ENCODE measurements around the gene ATG10.
"Not testable (repeated sequence)": the region's sequence is repeated elsewhere in the genome, so short reads cannot be mapped to it uniquely, and the experiment has no call there.

Gene ATG10

GRCh38 chr5:82139837-82140236 is 168.0 kb downstream of the ATG10 start:
- DNase-seq, result not testable (repeated sequence)

DNA sequence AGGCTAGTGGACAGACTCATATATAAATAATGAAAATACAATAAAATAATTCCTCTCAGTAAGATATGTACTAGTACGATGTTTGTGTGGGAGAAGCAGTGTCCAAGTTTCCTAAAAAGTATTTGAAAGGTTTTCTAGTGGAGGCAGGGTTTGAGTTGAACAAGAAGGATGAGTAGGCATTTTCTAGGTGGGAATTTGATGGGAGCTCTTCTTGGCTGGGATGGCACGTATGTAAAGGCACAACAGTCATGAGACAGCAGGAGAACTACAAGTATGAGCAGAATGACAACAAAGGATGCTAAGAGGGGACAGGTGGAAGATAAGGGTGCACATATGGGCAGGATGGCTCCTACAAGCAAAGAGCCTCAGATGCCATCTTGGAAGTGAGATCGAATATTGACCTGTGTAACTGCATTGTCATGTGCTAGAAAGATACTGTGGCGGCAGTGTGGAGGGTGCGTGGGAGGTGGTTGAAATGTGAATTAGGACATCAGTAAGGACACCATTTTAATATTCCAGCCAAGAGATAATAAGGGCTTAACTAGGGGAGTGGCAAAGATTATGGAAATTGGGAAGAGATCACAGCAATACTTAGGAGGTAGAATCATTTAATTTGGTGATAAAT is 170.5 kb downstream of the ATG10 start:
- no peak for DNase-seq

DNA sequence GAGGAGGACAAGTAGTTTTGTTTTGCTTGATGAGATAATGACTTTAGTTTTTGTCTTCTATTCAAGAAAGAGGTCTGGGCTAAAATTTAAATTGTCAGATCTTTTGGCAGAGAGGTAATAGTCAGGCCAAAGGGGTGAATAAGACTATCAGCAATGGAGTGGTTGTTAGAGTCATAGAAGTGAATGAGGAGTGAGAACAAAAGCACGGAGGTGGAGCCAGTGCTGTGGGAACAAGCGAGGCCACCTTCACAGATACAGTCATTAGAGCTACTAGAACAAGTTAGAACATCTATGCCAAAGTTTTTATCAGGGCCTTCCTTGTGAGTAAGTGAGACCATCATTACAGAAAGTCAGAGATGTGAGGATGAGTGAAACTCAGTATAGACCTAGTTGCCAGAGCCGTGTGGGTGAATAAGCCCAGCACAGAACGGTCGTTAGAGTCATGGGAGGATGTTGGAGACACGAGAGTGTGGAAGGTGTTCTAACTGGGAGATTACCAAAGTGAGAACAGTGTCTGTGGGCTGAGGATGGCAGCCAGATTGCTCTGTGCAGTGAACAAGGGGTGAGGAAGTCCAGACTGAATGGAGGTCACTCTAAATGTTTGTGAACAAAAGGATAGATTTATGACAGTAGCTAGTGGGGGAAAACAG is 171.2 kb downstream of the ATG10 start:
- DNase-seq, result no peak

GRCh38 chr5:82147860-82148573 is 176.2 kb downstream of the ATG10 start:
- no peak for DNase-seq

DNA sequence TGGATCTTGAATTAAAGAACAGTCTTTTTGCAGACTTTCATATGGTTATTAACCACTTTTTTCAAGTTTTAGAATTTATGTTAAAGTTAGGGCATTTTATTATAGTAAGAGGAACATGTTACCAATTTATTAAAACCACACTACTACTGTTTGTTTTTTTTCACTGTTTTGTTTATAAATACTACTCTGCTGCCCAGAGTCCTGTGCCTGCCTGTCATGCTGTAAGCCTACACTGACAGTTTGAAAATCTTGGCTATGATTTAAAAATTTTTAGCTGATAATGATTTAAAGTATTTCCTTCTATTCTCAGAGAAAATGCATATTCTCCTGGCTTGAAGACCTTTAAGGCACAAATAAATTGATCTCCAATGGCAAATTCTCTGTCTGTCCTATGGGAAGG is 177.6 kb downstream of the ATG10 start:
- DNase-seq, result no peak

DNA sequence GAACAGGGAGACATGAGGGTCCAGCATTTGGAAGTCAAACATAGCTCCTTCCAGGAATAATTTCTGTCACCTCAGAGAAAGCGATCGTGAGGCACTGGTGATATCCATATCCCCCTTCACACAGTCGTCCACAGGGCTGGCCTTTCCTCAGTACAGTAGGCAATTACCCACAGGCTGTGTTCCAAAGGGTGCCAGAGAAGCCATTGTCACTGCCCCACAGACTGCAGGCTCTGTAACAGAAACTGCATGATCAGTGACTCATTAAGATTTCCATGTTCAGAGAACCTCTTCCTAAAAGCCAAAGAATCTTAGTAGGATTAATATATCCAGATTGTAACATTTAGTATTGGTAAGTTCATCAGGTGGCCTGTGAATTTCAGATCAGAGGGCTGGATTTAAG is 178.7 kb downstream of the ATG10 start:
- no peak for DNase-seq

GRCh38 chr5:82151204-82151603 is 179.4 kb downstream of the ATG10 start:
- DNase-seq, result no peak

DNA sequence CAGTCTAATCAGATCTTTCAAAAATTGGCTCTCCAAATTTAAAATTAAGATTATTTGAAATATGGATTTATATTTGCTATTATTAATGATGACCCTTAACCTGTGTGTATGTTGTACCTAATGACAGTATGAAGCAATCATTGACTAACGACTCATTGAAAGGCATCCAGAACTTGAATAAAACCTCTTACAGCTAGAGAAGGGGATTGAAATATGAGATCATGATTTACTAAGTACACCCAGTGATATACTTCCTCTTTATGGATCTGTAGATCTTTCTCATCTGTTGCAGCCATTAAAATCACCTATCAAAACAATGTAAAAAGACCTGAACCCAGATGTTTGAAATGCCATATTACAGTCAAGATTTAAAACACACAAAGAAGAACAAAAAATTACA is 179.8 kb downstream of the ATG10 start:
- DNase-seq, result no peak

GRCh38 chr5:82152978-82153481 is 181.2 kb downstream of the ATG10 start:
- no peak for DNase-seq

DNA sequence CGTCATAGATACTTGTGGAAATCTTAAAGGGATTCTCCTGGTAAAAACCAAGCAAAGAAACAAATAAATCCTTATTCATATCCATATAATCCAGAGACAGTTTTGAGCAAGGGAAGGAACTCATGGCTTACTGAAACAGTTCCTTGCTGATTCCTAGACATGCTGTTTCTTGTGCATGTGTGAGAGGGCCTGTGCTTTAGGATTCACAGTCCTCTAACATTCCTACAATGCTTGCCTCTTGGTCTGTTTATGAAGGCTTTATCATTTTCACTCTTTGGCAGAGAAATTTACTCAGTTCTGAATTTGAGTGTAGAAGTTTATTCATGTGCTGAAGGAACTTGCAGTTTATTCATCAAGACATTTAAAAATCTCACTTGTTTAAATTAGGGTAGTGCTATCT is 183.0 kb downstream of the ATG10 start:
- DNase-seq, result no peak

DNA sequence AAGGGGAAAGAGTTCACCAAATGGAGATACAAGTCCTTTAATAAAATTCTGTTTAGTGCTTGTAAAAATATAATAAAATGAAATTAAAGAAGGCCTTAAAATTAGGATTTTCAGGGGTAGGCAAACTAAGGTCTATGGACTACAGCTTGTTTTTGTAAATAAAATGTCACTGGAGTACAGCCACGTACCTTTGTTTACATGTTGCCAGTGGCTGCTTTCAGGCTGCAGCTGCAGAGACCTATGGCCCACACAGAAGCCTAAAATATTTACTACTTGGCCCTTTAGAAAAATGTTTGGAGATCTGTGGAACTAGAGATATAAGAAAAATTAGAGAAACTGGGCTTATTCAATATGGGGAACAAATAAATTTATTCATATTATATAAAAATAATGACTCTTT is 183.5 kb downstream of the ATG10 start:
- no peak for DNase-seq

DNA sequence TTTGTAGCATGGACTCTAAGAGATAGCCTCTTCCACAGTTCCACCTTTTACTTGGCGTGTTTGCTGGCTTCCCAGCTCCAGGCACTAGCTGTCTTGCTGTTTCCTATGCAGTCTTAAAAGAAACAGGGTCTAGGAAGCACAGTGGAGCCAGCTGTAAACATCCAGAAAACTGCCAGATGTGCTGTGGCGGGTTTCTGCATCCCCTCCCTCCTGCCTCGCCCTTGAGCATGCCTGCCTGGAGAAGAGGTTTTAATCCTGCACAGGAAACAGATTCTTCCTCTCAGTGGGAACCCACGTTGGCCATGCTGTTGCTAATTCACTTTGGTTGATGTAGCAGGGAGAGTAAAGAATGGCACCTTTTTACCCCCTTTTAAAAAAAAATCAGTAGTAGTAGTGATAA is 185.1 kb downstream of the ATG10 start:
- no peak for DNase-seq

DNA sequence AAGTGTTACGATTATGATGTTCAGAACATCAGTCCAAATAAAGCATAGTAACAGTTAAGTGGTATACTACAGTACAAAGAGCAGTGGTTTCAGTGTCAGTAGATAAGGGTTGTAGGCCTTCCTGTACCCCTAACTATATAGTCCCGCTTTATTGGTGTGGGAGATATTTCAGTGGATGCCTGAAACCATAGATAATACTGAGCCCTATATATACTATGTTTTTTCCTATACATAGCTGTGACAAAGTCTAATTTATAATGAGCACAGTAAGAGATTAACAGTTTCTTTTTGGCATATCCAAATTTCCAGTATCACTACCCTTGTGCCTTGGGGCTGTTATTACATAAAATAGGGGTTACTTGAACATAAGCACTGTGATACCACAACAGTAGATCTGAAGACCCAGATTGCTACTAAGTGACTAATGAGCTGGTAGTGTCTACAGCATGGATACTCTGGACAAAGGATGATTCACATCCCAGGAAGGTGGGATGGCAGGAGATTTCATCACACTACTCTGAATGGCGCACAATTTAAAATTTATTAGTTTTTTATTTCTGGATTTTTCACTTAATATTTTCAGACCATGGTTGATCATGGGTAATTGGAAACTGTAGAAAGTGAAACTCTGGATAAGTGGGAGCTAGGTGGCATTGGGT is 187.1 kb downstream of the ATG10 start:
- DNase-seq, result no peak

DNA sequence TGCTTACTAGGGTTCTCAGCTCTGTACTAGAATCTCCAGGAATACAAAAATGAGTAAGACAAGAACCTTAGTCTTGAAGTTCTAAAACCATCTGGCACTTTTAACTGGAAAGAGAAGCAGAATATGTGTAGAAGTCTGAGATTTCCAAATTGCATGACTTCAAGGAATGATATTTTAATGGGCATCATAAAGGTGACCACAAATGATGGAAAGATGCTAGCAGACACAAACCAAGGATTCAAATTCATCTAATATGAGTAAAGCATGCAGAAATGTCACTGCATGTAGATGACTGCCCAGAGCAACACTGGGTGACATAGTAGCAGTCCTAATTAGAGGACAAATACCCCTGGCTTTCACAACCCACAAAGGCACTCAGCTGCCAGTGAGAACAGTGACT is 189.1 kb downstream of the ATG10 start:
- no peak for DNase-seq

DNA sequence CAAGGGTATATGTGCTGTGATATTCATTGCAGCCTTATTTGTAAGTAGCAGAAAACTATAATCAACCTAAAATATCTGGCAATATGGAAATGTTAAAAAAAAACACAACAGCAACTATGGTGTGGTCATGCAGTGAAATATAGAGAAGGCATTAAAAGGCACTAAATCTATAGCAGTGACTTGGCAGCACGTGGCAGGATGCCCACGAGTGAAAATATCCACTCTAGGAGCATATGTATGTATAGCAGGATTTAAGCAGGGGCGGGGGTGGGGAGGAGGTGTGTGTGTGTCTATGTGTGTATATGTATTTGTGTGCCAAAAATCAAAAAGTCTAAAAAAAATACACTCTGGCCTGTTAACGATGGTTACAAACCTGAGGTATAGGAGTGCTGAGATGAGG is 190.8 kb downstream of the ATG10 start:
- no peak for DNase-seq

DNA sequence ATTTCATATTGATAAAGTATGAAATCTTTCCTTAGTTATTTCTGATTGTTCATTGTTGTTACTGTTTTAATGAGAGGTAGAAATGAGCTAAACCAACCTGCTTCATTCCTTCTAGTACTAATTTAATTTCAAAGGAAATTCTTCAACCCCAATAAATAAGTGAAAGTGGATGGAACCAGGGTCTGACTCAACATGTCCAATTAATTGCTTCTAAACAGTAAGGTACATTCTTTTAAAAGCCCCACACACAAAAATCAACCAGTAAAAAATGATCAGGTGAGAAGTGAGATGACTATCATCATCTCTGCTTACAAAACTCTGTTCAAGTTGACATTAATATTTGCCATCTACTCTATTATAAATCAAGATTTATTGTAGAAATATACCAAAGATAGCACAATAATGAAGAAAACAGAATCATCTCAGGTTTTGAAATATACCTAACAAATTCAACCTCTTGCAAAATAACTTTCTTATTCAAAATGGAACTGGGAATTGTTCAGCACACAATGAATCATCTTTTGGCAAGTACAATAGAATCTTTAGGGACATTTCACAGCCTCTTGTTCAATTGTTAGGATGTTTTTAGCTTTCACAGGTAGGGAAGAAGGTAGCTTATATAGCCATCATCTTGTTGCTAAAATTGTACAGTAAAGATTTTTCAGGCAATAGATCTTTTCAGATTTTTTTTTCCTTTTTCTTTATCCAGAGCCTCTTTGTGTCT is 191.8 kb downstream of the ATG10 start:
- DNase-seq, result no peak

DNA sequence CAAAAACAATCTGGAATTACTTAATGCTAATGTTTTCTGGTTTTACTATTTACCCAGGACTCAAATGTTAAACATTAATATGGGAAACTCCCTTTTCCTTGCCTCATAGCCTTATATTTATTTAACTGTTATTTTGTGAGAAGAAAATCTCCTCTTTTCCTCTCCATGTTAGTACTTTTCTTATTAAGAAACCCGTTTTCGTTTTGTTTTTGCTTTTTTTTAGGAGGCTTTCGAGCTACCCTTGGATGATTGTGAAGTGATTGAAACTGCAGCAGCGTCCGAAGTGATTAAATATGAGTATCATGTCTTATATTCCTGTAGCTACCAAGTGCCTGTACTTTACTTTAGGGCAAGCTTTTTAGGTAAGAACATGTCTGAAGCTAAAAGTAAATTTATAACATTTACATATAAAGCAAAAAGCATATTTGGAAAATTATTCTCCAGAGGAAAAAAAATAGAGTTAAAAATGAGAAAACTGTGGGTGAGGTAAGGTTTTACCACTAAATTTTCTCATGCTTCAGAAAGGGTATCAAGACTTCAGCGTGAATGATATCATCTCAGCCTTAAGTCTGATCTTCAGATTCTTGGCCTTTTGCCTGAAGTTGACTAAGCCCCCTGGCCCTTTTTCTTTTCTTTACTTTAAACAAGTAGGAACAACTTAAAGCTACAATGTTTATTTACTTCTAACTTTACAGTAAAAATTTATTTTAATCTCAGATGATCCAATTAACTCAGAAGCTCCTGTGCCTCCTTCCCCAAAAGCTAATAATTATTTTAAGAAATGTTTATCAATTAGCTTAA is 192.6 kb downstream of the ATG10 start:
- DNase-seq, result no peak

DNA sequence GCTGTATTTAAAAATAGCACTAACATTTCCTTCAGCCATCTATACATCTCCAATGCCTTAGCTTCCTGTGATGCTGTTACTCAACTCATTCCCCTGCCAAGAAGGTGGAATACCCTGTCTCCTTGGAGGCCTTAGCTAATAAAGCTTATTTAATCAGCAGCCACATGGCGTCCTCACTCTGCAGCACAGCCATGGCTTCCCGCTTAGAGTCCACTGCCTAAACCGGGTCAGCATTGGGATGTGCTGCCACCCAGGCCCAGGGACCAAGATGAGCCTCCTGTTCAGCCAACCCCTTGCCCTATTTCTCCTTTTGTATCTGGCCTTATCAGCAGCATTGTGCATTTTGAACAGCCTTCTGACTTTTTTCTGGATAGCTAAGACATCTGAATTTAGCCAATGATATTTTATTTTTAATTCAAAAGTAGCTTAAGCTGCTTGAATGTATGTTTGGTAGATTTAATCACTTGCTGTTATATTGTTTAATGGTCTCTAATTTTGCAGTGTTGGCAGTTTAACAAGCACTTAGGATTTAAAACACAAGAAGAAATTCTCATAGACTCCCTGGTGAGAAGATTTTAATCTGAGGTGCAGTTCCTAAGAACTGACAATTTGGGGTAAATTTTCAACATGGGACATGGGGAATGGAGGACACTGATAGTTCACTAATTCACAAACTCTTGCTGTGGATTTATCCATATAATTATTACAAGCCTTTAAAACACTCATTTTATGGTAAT is 193.3 kb downstream of the ATG10 start:
- no peak for DNase-seq

GRCh38 chr5:82165740-82166530 is 194.1 kb downstream of the ATG10 start:
- peak; percentile 28 for DNase-seq

- DNase-seq, result no peak
Observed at GRCh38 chr5:82167372-82167935, 195.6 kb downstream of the ATG10 start.
